K562 (cell line): ENCODE measurements around the gene CISD3. TPM values are rescaled to one million over a fixed set of nuclear protein-coding genes. Genes with fewer than 3 reads are reported as not detected.

Experiments used
- CEBPB ChIP-seq: fragments of 450-650 bp; IDR thresholded peaks from 2 replicates; pipeline ENCODE4 v1.6.1; 2016; ENCODE audit warnings: missing genetic modification characterization, missing compliant biosample characterization
- ETV5 ChIP-seq: sonication (generic); formaldehyde crosslinking; IDR thresholded peaks from 2 replicates; pipeline ENCODE4 v1.4.0; 2020; ENCODE audit warnings: low read depth, mild to moderate bottlenecking, missing genetic modification reagents
- ID3 ChIP-seq, 2 experiments: fragments of 250-450 bp in 1 of 2; fragments of 450-650 bp in 1 of 2; sonication (Bioruptor Pico) in 1 of 2; IDR thresholded peaks; 2 replicates each; pipeline versions ENCODE4 v1.6.1 to v1.8.0; 2016 to 2021; ENCODE audit warnings: mild to moderate bottlenecking in 2 of 2, moderate library complexity in 2 of 2, missing compliant biosample characterization in 1 of 2, missing genetic modification characterization in 1 of 2
- MYC ChIP-seq, 2 experiments: fragments of 250-450 bp in 1 of 2; sonication (Bioruptor Pico) in 1 of 2; IDR thresholded peaks; 2 replicates each; pipeline versions ENCODE4 v1.5.1 to v1.6.1; 2012 to 2021; ENCODE audit warnings: low read depth in 2 of 2, borderline replicate concordance in 1 of 2, improper control_type of control experiment in 1 of 2, low read length in 1 of 2, mild to moderate bottlenecking in 1 of 2, moderate library complexity in 1 of 2
- NFRKB ChIP-seq: fragments of 450-650 bp; IDR thresholded peaks from 2 replicates; pipeline ENCODE4 v1.6.1; 2016; ENCODE audit warnings: low read depth
- NUFIP1 ChIP-seq: fragments of 450-650 bp; IDR thresholded peaks from 2 replicates; pipeline ENCODE4 v1.6.1; 2018; ENCODE audit not compliant: partially characterized antibody
- POLR2G ChIP-seq: fragments of 200-400 bp; formaldehyde crosslinking; IDR thresholded peaks from 2 replicates; pipeline ENCODE4 v1.6.1; 2017; ENCODE audit warnings: low read depth, mild to moderate bottlenecking, antibody characterized with exemption, low read length, moderate library complexity
- TEAD2 ChIP-seq: fragments of 450-650 bp; IDR thresholded peaks from 2 replicates; pipeline ENCODE4 v1.6.1; 2016; ENCODE audit warnings: missing genetic modification characterization, control low read depth, missing compliant biosample characterization
- ZFP1 ChIP-seq: fragments of 450-650 bp; formaldehyde crosslinking; IDR thresholded peaks from 2 replicates; pipeline ENCODE4 v1.4.0; 2020; ENCODE audit warnings: mild to moderate bottlenecking, mixed read lengths
- ZNF146 ChIP-seq: IDR thresholded peaks from one replicate; pipeline ENCODE4 v1.6.1; 2018; ENCODE audit warnings: missing compliant biosample characterization; ENCODE audit not compliant: unreplicated experiment
- ZNF444 ChIP-seq: fragments of 250-450 bp; sonication (Bioruptor Pico); IDR thresholded peaks from 2 replicates; pipeline ENCODE4 v1.4.0; 2020; ENCODE audit warnings: mild to moderate bottlenecking, moderate library complexity
- ZNF592 ChIP-seq: fragments of 450-650 bp; IDR thresholded peaks from 2 replicates; pipeline ENCODE4 v1.6.1; 2017; ENCODE audit warnings: antibody characterized with exemption, mild to moderate bottlenecking
- polyA plus RNA-seq, 8 experiments: library from polyadenylated mRNA; depleted of rRNA in 4 of 8; stranded (reverse) in 5 of 8; unstranded in 3 of 8; fragments of >200 nt; fragmentation: Nextera tagmentation in 2 of 8; fragmentation: Illumina TruSeq in 1 of 8; extraction: Ambion mirVana in 2 of 8; extraction: Trizol in 1 of 8; gene quantifications; 2 replicates each; pipeline versions ENCODE4 v1.2.1 to v1.2.3, GENCODE V29; 2011 to 2014; ENCODE audit warnings: inconsistent platforms in 1 of 8, missing spikeins in 1 of 8
- total RNA-seq, 7 experiments: library from RNA; depleted of rRNA in 6 of 7; stranded (reverse); fragments of >200 nt in 6 of 7; fragmentation: Illumina TruSeq in 2 of 7; extraction: Trizol in 2 of 7; gene quantifications; 2 replicates each; pipeline versions ENCODE4 v1.2.1 to v1.2.3, GENCODE V29; 2011 to 2021; ENCODE audit warnings: low replicate concordance in 1 of 7
- TF ChIP-seq, protein P1 (sequence below): fragments of 250-450 bp; sonication (Bioruptor Pico); IDR thresholded peaks from 2 replicates; pipeline ENCODE4 v1.5.0; 2021
- TF ChIP-seq, protein P2 (sequence below): fragments of 250-450 bp; sonication (Bioruptor Pico); IDR thresholded peaks from 2 replicates; pipeline ENCODE4 v1.9.0; 2021; ENCODE audit warnings: mild to moderate bottlenecking, inconsistent platforms
- TF ChIP-seq, protein P3 (sequence below): fragments of 250-450 bp; sonication (Bioruptor Pico); IDR thresholded peaks from 2 replicates; pipeline ENCODE4 v1.5.0; 2021; ENCODE audit warnings: mild to moderate bottlenecking, moderate library complexity

CISD3 gene
- total and polyA plus RNA-seq, 9 of the 15 experiments (the other 6 are each of a cell fraction or from before 2014, with no cell fraction given): 5.0 to 60.7 (median 15.7) TPM

DNA sequence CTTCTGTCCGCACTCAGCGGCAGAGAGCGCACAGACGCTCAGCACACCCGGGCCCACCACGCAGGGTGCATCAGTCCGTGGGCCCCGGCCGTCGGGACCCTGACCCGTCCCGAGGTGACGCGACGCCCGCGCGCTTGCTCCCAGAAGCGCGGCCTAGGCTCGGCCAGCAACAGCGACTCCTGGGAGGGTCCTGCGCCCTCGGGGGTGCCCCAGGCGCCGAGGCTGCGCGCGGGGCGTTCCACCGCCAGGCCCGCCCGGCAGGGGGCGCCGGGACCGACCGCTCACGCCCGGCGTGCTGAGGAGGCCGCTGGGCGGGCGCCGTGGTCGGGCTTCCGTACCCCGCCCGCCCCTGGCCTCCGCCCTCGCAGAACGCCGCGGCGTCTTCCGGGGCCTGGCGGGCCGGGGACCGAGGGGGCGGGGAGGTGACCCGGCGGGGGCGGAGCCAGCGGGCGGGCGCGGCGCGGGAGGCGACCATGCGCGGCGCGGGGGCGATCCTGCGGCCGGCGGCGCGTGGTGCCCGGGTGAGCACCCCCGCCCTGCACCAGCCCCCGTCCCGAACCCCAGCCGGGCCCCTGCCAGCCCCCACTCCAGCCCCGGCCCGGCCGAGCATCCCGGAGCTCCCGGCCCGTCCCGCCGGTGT, at the start of gene CISD3 (continued):
- TF ChIP-seq NFRKB (no peak), ZNF146 (no peak), MYC (IDR thresholded peaks at IDR 0.05; ENCODE audit: low read depth, low read length) (peak; percentile 89), MYC (CRISPR knock-in tag; IDR thresholded peaks at IDR 0.05; ENCODE audit: borderline replicate concordance, low read depth) (no peak), ETV5 (CRISPR knock-in tag) (no peak), ZFP1 (CRISPR knock-in tag) (no peak), POLR2G (peak; percentile 80), CEBPB (no peak), ID3 (CRISPR knock-in tag; IDR thresholded peaks at IDR 0.05) (no peak), ID3 (tag; IDR thresholded peaks at IDR 0.05) (no peak), TEAD2 (tag) (no peak), ZNF444 (CRISPR knock-in tag) (no peak), ZNF592 (peak; percentile 83), NUFIP1 (no peak)
- TF ChIP-seq, protein P1, sequence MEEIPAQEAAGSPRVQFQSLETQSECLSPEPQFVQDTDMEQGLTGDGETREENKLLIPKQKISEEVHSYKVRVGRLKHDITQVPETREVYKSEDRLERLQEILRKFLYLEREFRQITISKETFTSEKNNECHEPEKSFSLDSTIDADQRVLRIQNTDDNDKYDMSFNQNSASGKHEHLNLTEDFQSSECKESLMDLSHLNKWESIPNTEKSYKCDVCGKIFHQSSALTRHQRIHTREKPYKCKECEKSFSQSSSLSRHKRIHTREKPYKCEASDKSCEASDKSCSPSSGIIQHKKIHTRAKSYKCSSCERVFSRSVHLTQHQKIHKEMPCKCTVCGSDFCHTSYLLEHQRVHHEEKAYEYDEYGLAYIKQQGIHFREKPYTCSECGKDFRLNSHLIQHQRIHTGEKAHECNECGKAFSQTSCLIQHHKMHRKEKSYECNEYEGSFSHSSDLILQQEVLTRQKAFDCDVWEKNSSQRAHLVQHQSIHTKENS (CRISPR knock-in tag): no peak
- TF ChIP-seq, protein P2, sequence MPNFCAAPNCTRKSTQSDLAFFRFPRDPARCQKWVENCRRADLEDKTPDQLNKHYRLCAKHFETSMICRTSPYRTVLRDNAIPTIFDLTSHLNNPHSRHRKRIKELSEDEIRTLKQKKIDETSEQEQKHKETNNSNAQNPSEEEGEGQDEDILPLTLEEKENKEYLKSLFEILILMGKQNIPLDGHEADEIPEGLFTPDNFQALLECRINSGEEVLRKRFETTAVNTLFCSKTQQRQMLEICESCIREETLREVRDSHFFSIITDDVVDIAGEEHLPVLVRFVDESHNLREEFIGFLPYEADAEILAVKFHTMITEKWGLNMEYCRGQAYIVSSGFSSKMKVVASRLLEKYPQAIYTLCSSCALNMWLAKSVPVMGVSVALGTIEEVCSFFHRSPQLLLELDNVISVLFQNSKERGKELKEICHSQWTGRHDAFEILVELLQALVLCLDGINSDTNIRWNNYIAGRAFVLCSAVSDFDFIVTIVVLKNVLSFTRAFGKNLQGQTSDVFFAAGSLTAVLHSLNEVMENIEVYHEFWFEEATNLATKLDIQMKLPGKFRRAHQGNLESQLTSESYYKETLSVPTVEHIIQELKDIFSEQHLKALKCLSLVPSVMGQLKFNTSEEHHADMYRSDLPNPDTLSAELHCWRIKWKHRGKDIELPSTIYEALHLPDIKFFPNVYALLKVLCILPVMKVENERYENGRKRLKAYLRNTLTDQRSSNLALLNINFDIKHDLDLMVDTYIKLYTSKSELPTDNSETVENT (CRISPR knock-in tag): 0 out of 2 replicates have a peak, but pooled peaks have one; percentile 59
- TF ChIP-seq, protein P3, sequence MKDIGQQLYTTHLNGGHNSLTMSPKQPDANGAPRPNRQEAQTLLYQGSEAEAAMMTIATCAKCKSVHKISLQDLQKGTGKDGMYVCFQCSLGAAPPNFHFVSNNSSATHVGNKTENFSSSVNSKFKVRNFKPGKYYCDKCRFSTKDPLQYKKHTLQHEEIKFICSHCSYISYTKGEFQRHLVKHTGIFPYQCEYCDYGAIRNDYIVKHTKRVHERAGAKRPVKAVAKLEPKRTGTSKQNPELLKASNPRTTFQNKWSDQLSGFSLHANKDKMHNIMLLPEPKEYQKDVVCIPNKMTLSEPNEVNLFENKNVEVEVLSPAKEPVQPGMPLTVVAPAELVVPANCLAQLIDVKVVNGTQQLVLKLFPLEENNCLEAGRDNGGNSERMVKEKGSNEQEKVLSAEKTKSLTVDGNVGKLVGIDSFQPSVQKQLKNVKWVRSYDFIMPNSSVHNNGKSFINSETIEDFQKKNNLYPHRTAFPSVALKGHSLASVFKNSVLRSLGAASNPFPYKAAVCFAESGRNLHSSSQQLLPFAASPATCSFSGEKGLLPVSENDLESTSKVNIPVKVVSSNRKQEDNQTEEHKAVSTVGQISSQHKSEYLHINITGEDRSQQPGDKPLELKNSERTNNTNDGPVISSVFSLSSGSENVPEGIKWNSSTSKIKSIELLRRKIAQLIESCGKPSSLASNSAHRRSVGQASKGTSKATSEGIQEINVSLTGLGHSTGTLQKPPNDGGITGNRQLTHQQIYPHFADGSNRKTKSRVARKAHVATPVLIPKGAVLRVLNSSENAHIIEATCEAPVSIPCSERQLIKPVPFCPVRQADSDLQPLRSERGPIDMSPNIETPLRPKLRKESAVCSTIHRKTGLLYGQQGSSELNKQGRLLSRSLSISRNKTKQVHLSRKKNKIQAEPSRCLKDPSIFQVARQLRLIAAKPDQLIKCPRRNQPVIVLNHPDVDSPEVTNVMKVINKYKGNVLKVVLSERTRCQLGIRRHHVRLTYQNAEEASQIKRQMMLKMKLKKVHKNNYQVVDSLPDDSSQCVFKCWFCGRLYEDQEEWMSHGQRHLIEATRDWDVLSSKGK (CRISPR knock-in tag): no peak
